ENCODE data around the gene DPP4. TPM values are rescaled to one million over a fixed set of nuclear protein-coding genes. Genes with fewer than 3 reads are reported as not detected.

The DPP4 gene
- total and polyA plus RNA-seq, 12 donors = 1.1 to 8.3 (median 4.1) TPM

- Histone ChIP-seq H3K27ac (peak overlapping the region in 5 of 10 donors; percentile 10 to 80 (median 34)), H3K4me3 (peak overlapping the region in 4 of 10 donors; percentile 2 to 33 (median 20)), H3K27me3 (no peaks in the 10 kb centered on the region), H3K36me3 (peaks cover 0 to 22% (median 0%) of the 10 kb centered on the region in 9 donors), H3K9me3 (no peaks in the 10 kb centered on the region), H3K4me1 (peaks cover 0 to 31% (median 0%) of the 10 kb centered on the region in 9 donors)
- no peak for DNase-seq
- ATAC-seq = peak in 4 of 8 donors; percentile 42 to 65 (median 57)
- intact Hi-C loops (cut with DNase I) = loop anchor here in 3 of 10 donors (5.0 to 10.0 kb wide), 3 partner anchors 59 to 109 kb away; partner anchors contain the start of gene DPP4 (in 3 of the 3)
- no peak for TF ChIP-seq CTCF (IDR thresholded peaks at IDR 0.05)
- WGBS, 2 donors = 68 to 73% methylated on average over 9 of the region's 9 CpGs
Measured at GRCh38 chr2:162013514-162014475, 60.2 kb downstream of the DPP4 start.

DNA sequence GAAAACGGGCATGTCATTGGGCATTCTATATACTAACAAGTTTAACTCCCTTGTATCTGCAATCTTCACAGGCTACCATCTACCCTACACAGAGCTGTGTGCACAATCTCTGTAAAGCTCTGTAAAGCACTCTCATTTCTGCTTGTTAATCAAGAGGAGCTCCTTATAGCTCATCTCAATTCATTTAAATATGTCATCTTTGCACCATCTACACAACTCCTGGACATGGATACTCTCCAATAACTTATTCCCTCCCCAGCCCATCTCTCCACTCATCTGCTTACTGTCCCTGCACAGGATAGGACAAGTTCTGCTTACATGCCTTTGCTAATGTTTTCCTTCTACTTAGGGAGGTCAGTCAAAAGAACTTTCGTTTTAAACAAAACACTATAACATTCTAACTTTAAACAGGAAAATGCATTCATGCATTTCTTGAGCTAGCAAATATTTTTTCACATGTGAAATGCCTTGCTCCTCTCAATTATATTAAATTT lies 61.4 kb downstream of the DPP4 start:
- no peak for TF ChIP-seq CTCF (IDR thresholded peaks at IDR 0.05)
- peaks cover 0 to 15% (median 0%) of the 10 kb centered on the region in 9 donors for H3K36me3 ChIP-seq
- H3K4me3 ChIP-seq = no peak overlapping the region
- peak overlapping the region in 2 of 10 donors; percentile 35 to 80 for H3K27ac ChIP-seq
- intact Hi-C loops (cut with DNase I) = loop anchor here in 3 of 10 donors (5.0 to 10.0 kb wide), 3 partner anchors 60 to 110 kb away; partner anchors contain the start of gene DPP4 (in 3 of the 3)
- peaks cover 0 to 31% (median 0%) of the 10 kb centered on the region in 9 donors for H3K4me1 ChIP-seq
- no peak for DNase-seq
- 65 to 70% methylated on average over 2 of the region's 2 CpGs for WGBS, 2 donors
- no peaks in the 10 kb centered on the region for H3K27me3 ChIP-seq
- no peak for ATAC-seq
- no peaks in the 10 kb centered on the region for H3K9me3 ChIP-seq

- intact Hi-C loops (cut with DNase I) = loop anchor here in 3 of 10 donors (5.0 to 10.0 kb wide), 3 partner anchors 60 to 110 kb away; partner anchors contain the start of gene DPP4 (in 3 of the 3)
- Histone ChIP-seq H3K36me3 (peaks cover 0 to 15% (median 0%) of the 10 kb centered on the region in 9 donors), H3K27me3 (no peaks in the 10 kb centered on the region), H3K4me1 (peaks cover 0 to 31% (median 0%) of the 10 kb centered on the region in 9 donors), H3K9me3 (no peaks in the 10 kb centered on the region), H3K4me3 (no peak overlapping the region), H3K27ac (peak overlapping the region in 1 of 10 donors; percentile 80)
- ATAC-seq (no peak), DNase-seq (no peak)
- 81 to 86% methylated on average over 2 of the region's 2 CpGs for WGBS, 2 donors
- TF ChIP-seq CTCF (IDR thresholded peaks at IDR 0.05) = no peak
Measured at GRCh38 chr2:162011706-162012564, 62.1 kb downstream of the DPP4 start.
